ENCODE data around the gene DYNC1H1. TPM values are rescaled to one million over a fixed set of nuclear protein-coding genes. Genes with fewer than 3 reads are reported as not detected.

The DYNC1H1 gene
- total RNA-seq, 2 experiments from 2014 or later = 291 to 301 TPM

DNA sequence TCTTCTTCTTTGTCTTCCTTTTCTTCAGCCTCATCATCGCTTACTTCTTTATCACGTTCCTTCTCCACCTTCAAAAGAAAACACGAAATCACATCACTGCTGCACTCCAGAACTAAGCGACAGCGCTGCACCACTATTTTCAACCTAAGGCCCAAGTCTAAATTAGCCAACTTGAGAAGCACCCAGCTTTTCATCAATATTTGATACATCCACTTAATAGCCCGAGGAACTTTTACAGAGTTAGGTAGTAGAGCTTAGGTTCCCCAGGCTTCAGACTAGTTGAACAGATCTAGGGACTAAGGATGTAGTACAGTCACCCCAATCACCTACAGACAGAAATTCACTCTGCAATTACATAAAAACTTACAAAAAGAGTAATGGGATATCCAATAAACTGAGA lies 120.6 kb downstream of the DYNC1H1 start:
- no peak for ATAC-seq
- Mint-ChIP-seq H3K4me1 (ENCODE audit: low read depth) (peaks cover 56% of the 10 kb centered on the region), H3K9me3 (no peaks in the 10 kb centered on the region), H3K27ac (peak overlapping the region; percentile 77), H3K27me3 (no peaks in the 10 kb centered on the region), H3K4me3 (peak overlapping the region; percentile 80), H3K36me3 (ENCODE audit: low read depth) (peaks cover 67% of the 10 kb centered on the region)
- DNase-seq = no peak
- intact Hi-C loops (cut with micrococcal nuclease) = loop anchor here (10.0 kb wide), 1 partner anchor 60 kb away; no protein-coding TSS in a partner anchor
- POLR2A ChIA-PET = interaction anchor here (0.6 to 2.7 kb wide), 11 partner anchors 8 to 236 kb away, joined by 3 to 14 read pairs (median 4); no protein-coding TSS in a partner anchor
- CTCF ChIA-PET = interaction anchor here (1.1 to 2.4 kb wide), 4 partner anchors 11 to 229 kb away, joined by 3 to 14 read pairs (median 4); no protein-coding TSS in a partner anchor
- TF ChIP-seq, protein P1, sequence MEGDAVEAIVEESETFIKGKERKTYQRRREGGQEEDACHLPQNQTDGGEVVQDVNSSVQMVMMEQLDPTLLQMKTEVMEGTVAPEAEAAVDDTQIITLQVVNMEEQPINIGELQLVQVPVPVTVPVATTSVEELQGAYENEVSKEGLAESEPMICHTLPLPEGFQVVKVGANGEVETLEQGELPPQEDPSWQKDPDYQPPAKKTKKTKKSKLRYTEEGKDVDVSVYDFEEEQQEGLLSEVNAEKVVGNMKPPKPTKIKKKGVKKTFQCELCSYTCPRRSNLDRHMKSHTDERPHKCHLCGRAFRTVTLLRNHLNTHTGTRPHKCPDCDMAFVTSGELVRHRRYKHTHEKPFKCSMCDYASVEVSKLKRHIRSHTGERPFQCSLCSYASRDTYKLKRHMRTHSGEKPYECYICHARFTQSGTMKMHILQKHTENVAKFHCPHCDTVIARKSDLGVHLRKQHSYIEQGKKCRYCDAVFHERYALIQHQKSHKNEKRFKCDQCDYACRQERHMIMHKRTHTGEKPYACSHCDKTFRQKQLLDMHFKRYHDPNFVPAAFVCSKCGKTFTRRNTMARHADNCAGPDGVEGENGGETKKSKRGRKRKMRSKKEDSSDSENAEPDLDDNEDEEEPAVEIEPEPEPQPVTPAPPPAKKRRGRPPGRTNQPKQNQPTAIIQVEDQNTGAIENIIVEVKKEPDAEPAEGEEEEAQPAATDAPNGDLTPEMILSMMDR (IDR thresholded peaks at IDR 0.05) = no peak

DNA sequence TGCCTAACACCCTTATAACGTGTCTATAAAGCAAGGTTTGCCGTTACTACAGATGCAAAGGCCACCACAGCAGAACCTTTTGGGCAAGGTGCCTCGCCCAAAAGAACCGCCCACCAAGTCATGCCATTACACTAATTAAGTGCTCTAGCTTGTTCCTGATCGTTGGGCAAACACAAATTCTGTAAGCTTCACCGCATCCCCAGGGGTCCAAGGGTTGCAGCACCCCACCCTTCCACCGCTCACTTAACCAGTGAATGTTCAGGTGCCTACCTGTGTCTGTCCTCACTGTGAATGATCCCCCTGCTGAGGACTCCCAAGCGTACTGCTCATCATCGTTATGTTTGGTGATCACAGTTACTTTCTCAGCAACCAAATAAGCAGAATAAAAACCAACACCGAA lies 121.1 kb downstream of the DYNC1H1 start:
- peaks cover 59% of the 10 kb centered on the region for H3K4me1 Mint-ChIP-seq (ENCODE audit: low read depth)
- intact Hi-C loops (cut with micrococcal nuclease) = loop anchor here (10.0 kb wide), 1 partner anchor 61 kb away; no protein-coding TSS in a partner anchor
- TF ChIP-seq, protein P1 (IDR thresholded peaks at IDR 0.05) = no peak
- no peak for ATAC-seq
- POLR2A ChIA-PET = interaction anchor here (0.6 to 2.7 kb wide), 12 partner anchors 9 to 236 kb away, joined by 3 to 14 read pairs (median 4); no protein-coding TSS in a partner anchor
- DNase-seq = no peak
- H3K4me3 Mint-ChIP-seq = peak overlapping the region; percentile 80
- H3K27me3 Mint-ChIP-seq = no peaks in the 10 kb centered on the region
- CTCF ChIA-PET = interaction anchor here (1.6 to 2.4 kb wide), 3 partner anchors 11 to 228 kb away, joined by 4 to 14 read pairs (median 4); no protein-coding TSS in a partner anchor
- H3K36me3 Mint-ChIP-seq (ENCODE audit: low read depth) = peaks cover 62% of the 10 kb centered on the region
- no peaks in the 10 kb centered on the region for H3K9me3 Mint-ChIP-seq
- H3K27ac Mint-ChIP-seq = peak overlapping the region; percentile 77

DNA sequence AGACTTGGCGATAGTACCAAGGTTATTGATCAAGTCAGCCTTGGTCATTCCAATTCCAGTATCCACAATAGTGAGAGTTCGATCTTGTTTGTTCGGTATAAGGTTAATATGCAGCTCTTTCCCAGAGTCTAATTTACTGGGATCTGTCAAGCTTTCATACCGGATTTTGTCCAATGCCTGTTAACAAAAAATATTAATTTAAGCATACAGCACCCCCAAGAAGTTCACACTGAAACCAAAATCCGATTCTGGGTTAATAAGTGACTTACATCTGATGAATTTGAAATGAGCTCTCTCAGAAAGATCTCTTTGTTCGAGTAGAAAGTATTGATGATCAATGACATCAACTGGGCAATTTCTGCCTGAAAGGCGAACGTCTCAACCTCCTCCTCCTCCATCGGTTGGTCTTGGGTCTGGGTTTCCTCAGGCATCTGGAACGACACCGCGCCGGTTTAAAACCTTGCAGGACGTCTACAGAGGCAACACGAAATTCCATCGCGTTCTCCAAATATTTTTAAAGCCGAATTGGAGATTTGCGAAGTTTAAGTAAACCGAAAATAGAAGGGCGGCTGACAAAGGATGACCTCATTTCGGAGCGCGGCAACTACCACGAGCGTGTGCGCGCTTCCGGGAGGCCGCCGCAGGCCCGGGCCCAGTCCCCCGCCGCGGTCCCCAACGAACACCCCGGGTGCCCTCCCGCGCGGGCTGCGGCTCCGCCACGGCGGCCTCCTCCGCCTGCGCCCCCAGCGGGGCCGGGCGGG lies 121.8 kb downstream of the DYNC1H1 start:
- TF ChIP-seq, protein P1 (IDR thresholded peaks at IDR 0.05) = no peak
- Mint-ChIP-seq H3K27ac (peak overlapping the region; percentile 77), H3K4me3 (peak overlapping the region; percentile 80), H3K9me3 (no peaks in the 10 kb centered on the region), H3K36me3 (ENCODE audit: low read depth) (peaks cover 55% of the 10 kb centered on the region), H3K4me1 (ENCODE audit: low read depth) (peaks cover 53% of the 10 kb centered on the region), H3K27me3 (no peaks in the 10 kb centered on the region)
- CTCF ChIA-PET = interaction anchor here (1.6 to 2.4 kb wide), 3 partner anchors 10 to 228 kb away, joined by 4 to 14 read pairs (median 4); no protein-coding TSS in a partner anchor
- DNase-seq (peak; percentile 69), ATAC-seq (peak; percentile 29)
- intact Hi-C loops (cut with micrococcal nuclease) = loop anchor here (10.0 kb wide), 1 partner anchor 61 kb away; no protein-coding TSS in a partner anchor
- POLR2A ChIA-PET = interaction anchor here (0.6 to 2.7 kb wide), 6 partner anchors 9 to 228 kb away, joined by 3 to 14 read pairs (median 4); no protein-coding TSS in a partner anchor

DNA sequence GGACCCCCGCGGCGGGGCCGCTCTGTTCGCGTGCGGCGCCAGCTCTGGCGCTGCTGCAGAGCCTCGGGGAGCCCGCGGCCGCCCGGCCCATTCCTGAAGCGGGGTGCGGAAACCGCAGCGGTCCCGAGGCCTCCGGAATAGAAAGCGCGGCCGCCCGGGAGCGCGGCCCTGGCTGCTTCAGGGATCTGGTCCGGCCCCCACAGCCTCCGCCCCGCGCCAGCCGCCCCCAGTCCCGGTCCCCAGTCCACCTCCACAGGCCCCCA lies 122.3 kb downstream of the DYNC1H1 start:
- Mint-ChIP-seq H3K27me3 (no peaks in the 10 kb centered on the region), H3K27ac (peak overlapping the region; percentile 91), H3K4me3 (peak overlapping the region; percentile 92), H3K9me3 (no peaks in the 10 kb centered on the region), H3K4me1 (ENCODE audit: low read depth) (peaks cover 51% of the 10 kb centered on the region), H3K36me3 (ENCODE audit: low read depth) (peaks cover 50% of the 10 kb centered on the region)
- no peak for DNase-seq
- no peak for ATAC-seq
- intact Hi-C loops (cut with micrococcal nuclease) = loop anchor here (10.0 kb wide), 1 partner anchor 62 kb away; no protein-coding TSS in a partner anchor
- ChIA-PET CTCF (interaction anchor here (1.6 kb wide), 2 partner anchors 37 to 227 kb away, joined by 4 read pairs; no protein-coding TSS in a partner anchor), POLR2A (interaction anchor here (1.5 to 2.7 kb wide), 3 partner anchors 9 to 33 kb away, joined by 3 to 14 read pairs (median 7); no protein-coding TSS in a partner anchor)
- TF ChIP-seq, protein P1 (IDR thresholded peaks at IDR 0.05) = no peak

All from activated CD8-positive, alpha-beta T cell treated with anti-CD3 and anti-CD28 coated beads for 36 hours (primary cell).